HEK293 (cell line): ENCODE results near the gene STK16.

ENCODE experiments used
- CTCF ChIA-PET: fragments of 350-600 bp; formaldehyde crosslinking; extraction: SDS; loops from one replicate; lab custom pipeline; 2021; ENCODE audit warnings: antibody characterized with exemption; lab: Yijun Ruan, JAX
- POLR2A ChIA-PET: fragments of 300-600 bp; formaldehyde crosslinking; extraction: SDS; loops from one replicate; lab custom pipeline; 2020; ENCODE audit warnings: antibody characterized with exemption, inconsistent platforms; lab: Yijun Ruan, JAX
- H3K27ac ChIP-seq: fragments of 200-500 bp; sonication (Bioruptor generic); 2 replicates; pipeline ENCODE4 v1.5.1; 2014; ENCODE audit warnings: low read depth, low read length, control low read depth, inconsistent platforms; ENCODE audit errors: extremely low read depth
- H3K36me3 ChIP-seq, 2 experiments: fragments of 200-500 bp in 1 of 2; sonication (Bioruptor generic) in 1 of 2; 1 replicate in 1 of 2; 2 replicates in 1 of 2; pipeline ENCODE4 v1.5.1; 2014 to 2017; ENCODE audit warnings: inconsistent platforms in 2 of 2, low read length in 2 of 2; ENCODE audit not compliant: control insufficient read depth in 2 of 2, insufficient read depth in 1 of 2
- H3K4me1 ChIP-seq: fragments of 200-500 bp; sonication (Bioruptor generic); 2 replicates; pipeline ENCODE4 v1.5.1; 2014; ENCODE audit warnings: mild to moderate bottlenecking, low read length, inconsistent platforms; ENCODE audit not compliant: control insufficient read depth, insufficient read depth
- H3K4me3 ChIP-seq: 2 replicates; pipeline ENCODE4 v1.5.1; 2011; ENCODE audit warnings: low read depth, mild to moderate bottlenecking, control low read depth, low read length, moderate library complexity
- H3K9me3 ChIP-seq: fragments of 200-500 bp; sonication (Bioruptor generic); 2 replicates; pipeline ENCODE4 v1.5.1; 2014; ENCODE audit warnings: low read depth, low read length, inconsistent platforms; ENCODE audit not compliant: control insufficient read depth, insufficient read depth
- KLF16 ChIP-seq: fragments of 450-650 bp; formaldehyde crosslinking; IDR thresholded peaks from 2 replicates; pipeline ENCODE4 v1.5.1; 2017; ENCODE audit warnings: missing biosample characterization, missing genetic modification characterization
- PRDM4 ChIP-seq: fragments of 450-650 bp; formaldehyde crosslinking; IDR thresholded peaks from 2 replicates; pipeline ENCODE4 v1.5.1; 2017; ENCODE audit warnings: missing biosample characterization, missing genetic modification characterization
- ZBTB10 ChIP-seq: fragments of 450-650 bp; formaldehyde crosslinking; IDR thresholded peaks from 2 replicates; pipeline ENCODE4 v1.5.1; 2016; ENCODE audit warnings: missing biosample characterization, missing genetic modification characterization
- ZBTB44 ChIP-seq: fragments of 450-650 bp; IDR thresholded peaks from 2 replicates; pipeline ENCODE4 v1.5.1; 2018; ENCODE audit warnings: missing biosample characterization, mild to moderate bottlenecking, missing genetic modification characterization
- ZBTB49 ChIP-seq: fragments of 450-650 bp; formaldehyde crosslinking; IDR thresholded peaks from 2 replicates; pipeline ENCODE4 v1.5.1; 2016; ENCODE audit warnings: missing biosample characterization, missing genetic modification characterization, low read depth
- ZFHX2 ChIP-seq: fragments of 450-650 bp; formaldehyde crosslinking; conservative IDR thresholded peaks from 2 replicates; pipeline ENCODE4 v1.5.1; 2016; ENCODE audit warnings: missing biosample characterization, missing genetic modification characterization
- ZFP69B ChIP-seq: fragments of 450-650 bp; formaldehyde crosslinking; IDR thresholded peaks from 2 replicates; pipeline ENCODE4 v1.5.1; 2016; ENCODE audit warnings: missing biosample characterization, missing genetic modification characterization
- ZNF114 ChIP-seq: fragments of 450-650 bp; formaldehyde crosslinking; IDR thresholded peaks from 2 replicates; pipeline ENCODE4 v1.5.0; 2017; ENCODE audit warnings: missing biosample characterization, missing genetic modification characterization
- ZNF121 ChIP-seq: fragments of 450-650 bp; formaldehyde crosslinking; IDR thresholded peaks from 2 replicates; pipeline ENCODE4 v1.5.1; 2016; ENCODE audit warnings: missing biosample characterization, missing genetic modification characterization
- ZNF138 ChIP-seq: fragments of 450-650 bp; formaldehyde crosslinking; IDR thresholded peaks from 2 replicates; pipeline ENCODE4 v1.5.1; 2016; ENCODE audit warnings: missing biosample characterization, missing genetic modification characterization, borderline replicate concordance
- ZNF280D ChIP-seq: fragments of 450-650 bp; formaldehyde crosslinking; IDR thresholded peaks from 2 replicates; pipeline ENCODE4 v1.5.1; 2016; ENCODE audit warnings: missing biosample characterization, missing genetic modification characterization
- ZNF362 ChIP-seq: fragments of 450-650 bp; formaldehyde crosslinking; IDR thresholded peaks from 2 replicates; pipeline ENCODE4 v1.5.1; 2016; ENCODE audit warnings: missing biosample characterization, missing genetic modification characterization
- ZNF398 ChIP-seq: fragments of 450-650 bp; formaldehyde crosslinking; IDR thresholded peaks from 2 replicates; pipeline ENCODE4 v1.5.1; 2017; ENCODE audit warnings: missing biosample characterization, missing genetic modification characterization
- ZNF514 ChIP-seq: fragments of 450-650 bp; formaldehyde crosslinking; IDR thresholded peaks from 2 replicates; pipeline ENCODE4 v1.5.1; 2016; ENCODE audit warnings: missing biosample characterization, missing genetic modification characterization
- ZNF555 ChIP-seq: fragments of 450-650 bp; formaldehyde crosslinking; conservative IDR thresholded peaks from 2 replicates; pipeline ENCODE4 v1.5.1; 2017; ENCODE audit warnings: missing biosample characterization, mild to moderate bottlenecking, missing genetic modification characterization, inconsistent platforms
- ZNF610 ChIP-seq: fragments of 450-650 bp; formaldehyde crosslinking; IDR thresholded peaks from 2 replicates; pipeline ENCODE4 v1.5.1; 2016; ENCODE audit warnings: missing biosample characterization, missing genetic modification characterization, borderline replicate concordance
- ZNF692 ChIP-seq: fragments of 450-650 bp; formaldehyde crosslinking; IDR thresholded peaks from 2 replicates; pipeline ENCODE4 v1.5.1; 2016; ENCODE audit warnings: missing biosample characterization, missing genetic modification characterization

STK16 gene

GRCh38 chr2:219197388-219197787 lies 47.9 kb upstream of the STK16 start (continued):
- TF ChIP-seq ZNF280D (tag by site-specific recombination) (no peak), ZNF138 (tag by site-specific recombination) (no peak), ZNF121 (tag by site-specific recombination) (no peak)
- TF ChIP-seq, all 188 proteins: peak for 0

- H3K9me3 ChIP-seq = no peaks in the 10 kb centered on the region
- no peaks in the 10 kb centered on the region; the same call in 1 of the 2 replicates for H3K4me1 ChIP-seq
- no peaks in the 10 kb centered on the region for H3K36me3 ChIP-seq
- ChIA-PET CTCF (interaction anchor here (0.6 kb wide), 1 partner anchor 669 kb away, joined by 3 read pairs; no protein-coding TSS in a partner anchor), POLR2A (no interaction called here)
- H3K4me3 ChIP-seq = no peak overlapping the region
- no peak overlapping the region for H3K27ac ChIP-seq
- no peak for TF ChIP-seq ZNF514 (tag by site-specific recombination)
- no peak for TF ChIP-seq PRDM4 (tag by site-specific recombination)
- TF ChIP-seq ZBTB10 = no peak
- TF ChIP-seq ZNF692 (tag by site-specific recombination) = no peak
- no peak for TF ChIP-seq ZNF555
- no peak for TF ChIP-seq ZBTB44 (tag by site-specific recombination)
- no peak for TF ChIP-seq ZNF610 (tag by site-specific recombination)
- TF ChIP-seq ZFHX2 (tag by site-specific recombination) = no peak
- TF ChIP-seq ZNF398 = no peak
- no peak for TF ChIP-seq ZBTB49 (tag by site-specific recombination)
- no peak for TF ChIP-seq KLF16
- TF ChIP-seq ZFP69B (tag by site-specific recombination) = no peak
- TF ChIP-seq ZNF362 = no peak
- TF ChIP-seq ZNF114 (tag by site-specific recombination) = no peak
- TF ChIP-seq, all 188 proteins: peak for 0
These were observed 46.3 kb upstream of the STK16 start for GRCh38 chr2:219198974-219199373.
